Small intestine (tissue), 7 donors: ENCODE results near the gene ENAM. TPM values are rescaled to one million over a fixed set of nuclear protein-coding genes. Genes with fewer than 3 reads are reported as not detected.
"Not testable (repeated sequence)": the region's sequence is repeated elsewhere in the genome, so short reads cannot be mapped to it uniquely, and the experiment has no call there.

Experiments
- DNase-seq, 2 donors: peaks; one replicate each; pipeline versions ENCODE4 v3.0.0 to v3.0.0-alpha.2; 2013
- FAIRE-seq: peaks from 2 replicates; lab custom pipeline; 2012; peaks lifted over from hg19 to GRCh38; lab: Jason Lieb, UNC
- H3K27ac ChIP-seq, 3 donors: one replicate each; pipeline ENCODE4 v1.5.1; 2013; ENCODE audit warnings: low read length in 2 of 3, mild to moderate bottlenecking in 2 of 3, control low read depth in 1 of 3, inconsistent platforms in 1 of 3, low read depth in 1 of 3, moderate library complexity in 1 of 3
- H3K27me3 ChIP-seq, 3 donors: one replicate each; pipeline ENCODE4 v1.6.1; 2013; ENCODE audit warnings: low read length in 3 of 3, inconsistent platforms in 1 of 3; ENCODE audit not compliant: control insufficient read depth in 3 of 3, insufficient read depth in 3 of 3
- H3K36me3 ChIP-seq, 3 donors: one replicate each; pipeline ENCODE4 v1.6.1; 2013; ENCODE audit warnings: low read length in 3 of 3, inconsistent platforms in 1 of 3, low read depth in 1 of 3, mild to moderate bottlenecking in 1 of 3, moderate library complexity in 1 of 3; ENCODE audit not compliant: control insufficient read depth in 3 of 3, insufficient read depth in 2 of 3
- H3K4me1 ChIP-seq, 3 donors: one replicate each; pipeline ENCODE4 v1.6.1; 2013; ENCODE audit warnings: low read length in 2 of 3, inconsistent platforms in 1 of 3, low read depth in 1 of 3, mild to moderate bottlenecking in 1 of 3, moderate library complexity in 1 of 3; ENCODE audit not compliant: control insufficient read depth in 3 of 3, insufficient read depth in 2 of 3
- H3K4me3 ChIP-seq, 3 donors: one replicate each; pipeline ENCODE4 v1.5.1; 2013; ENCODE audit warnings: low read length in 3 of 3, control low read depth in 1 of 3, inconsistent platforms in 1 of 3, low read depth in 1 of 3, mild to moderate bottlenecking in 1 of 3, moderate library complexity in 1 of 3
- H3K9me3 ChIP-seq, 2 donors: one replicate each; pipeline ENCODE4 v1.6.1; 2013; ENCODE audit warnings: low read depth in 1 of 2, low read length in 1 of 2; ENCODE audit not compliant: control insufficient read depth in 2 of 2, insufficient read depth in 1 of 2
- WGBS, 3 donors: extraction: QIAGEN DNeasy Blood & Tissue Kit; methylation state at CpG; one replicate each; pipeline ENCODE4 v1.1.7; 2013; 5-methylcytosine and 5-hydroxymethylcytosine counted together
- polyA plus RNA-seq, 4 donors: library from polyadenylated mRNA; stranded (reverse) in 3 of 4; unstranded in 1 of 4; fragments of 200-250 nt in 3 of 4; fragments of 120-200 nt in 1 of 4; gene quantifications; one replicate each; pipeline versions ENCODE4 v1.2.1 to v1.2.3, GENCODE V29; 2013
- donor health status: healthy with polysubstance abuse.
- donor health status: control.
- donor health status: control.
- donor health status: Bipolar disorder and iron deficiency.
- donor health status: healthy.

Gene ENAM
- polyA plus RNA-seq, 4 donors, result under 0.01 to 4.5 (median 0.04) TPM; not detected in 1

DNA sequence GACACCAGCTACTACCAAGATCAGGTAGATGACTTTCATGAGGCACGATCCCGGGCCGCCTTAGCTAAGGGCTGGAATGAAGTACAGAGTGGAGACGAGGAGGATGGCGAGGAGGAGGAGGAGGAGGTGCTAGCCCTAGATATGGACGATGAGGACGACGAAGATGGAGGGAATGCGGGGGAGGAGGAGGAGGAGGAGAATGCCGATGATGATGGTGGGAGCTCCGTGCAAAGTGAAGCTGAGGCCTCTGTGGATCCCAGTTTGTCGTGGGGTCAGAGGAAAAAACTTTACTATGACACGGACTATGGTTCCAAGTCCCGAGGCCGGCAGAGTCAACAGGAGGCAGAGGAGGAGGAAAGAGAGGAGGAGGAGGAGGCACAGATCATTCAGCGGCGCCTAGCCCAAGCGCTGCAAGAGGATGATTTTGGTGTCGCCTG, 60.3 kb downstream of the ENAM start:
- peaks cover 0 to 11% (median 8%) of the 10 kb centered on the region in 3 donors for H3K4me1 ChIP-seq
- H3K27me3 ChIP-seq, result no peaks in the 10 kb centered on the region
- peaks cover 0 to 5% (median 0%) of the 10 kb centered on the region in 3 donors for H3K36me3 ChIP-seq
- H3K4me3 ChIP-seq, result peak overlapping the region; percentile 46 to 92 (median 89)
- H3K27ac ChIP-seq, result peak overlapping the region; percentile 93 to 98 (median 97)
- WGBS, 3 donors, result 1% methylated on average over 19 of the region's 19 CpGs
- no peak for FAIRE-seq
- no peaks in the 10 kb centered on the region for H3K9me3 ChIP-seq
- peak in 1 of 2 donors; percentile 48 for DNase-seq

DNA sequence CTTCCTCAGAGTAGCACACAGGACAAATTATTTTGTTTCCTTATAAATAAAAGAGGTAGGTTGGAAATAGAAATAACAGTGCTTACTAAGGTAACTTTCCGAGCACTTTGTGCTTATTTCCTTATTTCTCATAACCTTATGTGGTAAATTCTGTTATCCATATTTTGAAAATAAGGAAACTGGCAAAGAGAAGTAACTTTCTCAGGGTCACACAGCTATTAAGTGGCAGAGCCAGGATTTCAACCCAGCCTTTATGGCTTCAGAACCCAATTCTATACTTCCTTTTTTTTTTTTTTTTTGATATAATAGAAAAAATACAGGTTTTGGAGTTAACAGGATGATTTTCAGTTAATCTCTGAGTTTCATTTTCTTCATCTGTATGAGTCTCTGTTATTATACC, 63.1 kb downstream of the ENAM start:
- peaks cover 0 to 11% (median 8%) of the 10 kb centered on the region in 3 donors for H3K4me1 ChIP-seq
- no peak for DNase-seq
- no peaks in the 10 kb centered on the region for H3K27me3 ChIP-seq
- H3K36me3 ChIP-seq, result peaks cover 0 to 6% (median 0%) of the 10 kb centered on the region in 3 donors
- no peak for FAIRE-seq
- WGBS, 3 donors, result 61 to 70% (median 67%) methylated on average over 1 of the region's 1 CpG
- H3K9me3 ChIP-seq, result peaks cover 0 to 2% of the 10 kb centered on the region in 2 donors
- no peak overlapping the region for H3K27ac ChIP-seq
- H3K4me3 ChIP-seq, result no peak overlapping the region

DNA sequence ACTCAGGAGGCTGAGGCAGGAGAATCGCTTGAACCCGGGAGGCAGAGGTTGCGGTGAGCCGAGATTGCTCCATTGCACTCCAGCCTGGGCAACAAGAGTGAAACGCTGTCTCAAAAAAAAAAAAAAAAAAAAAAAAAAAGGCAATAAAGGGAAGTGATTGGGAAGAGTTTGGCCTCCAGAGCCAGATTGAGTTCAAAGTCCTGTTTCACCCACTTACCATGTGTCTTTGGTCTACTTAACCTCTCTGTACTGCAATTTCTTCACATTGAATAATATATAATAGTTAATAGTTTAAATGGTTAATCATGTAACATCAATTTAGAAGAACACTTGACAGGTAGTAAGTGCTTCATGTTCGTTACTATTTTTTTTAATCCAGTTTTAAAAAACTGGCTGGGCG, 66.1 kb downstream of the ENAM start:
- H3K27ac ChIP-seq, H3K4me1 ChIP-seq, FAIRE-seq, H3K4me3 ChIP-seq, H3K36me3 ChIP-seq, H3K27me3 ChIP-seq, H3K9me3 ChIP-seq: not testable (repeated sequence)
- DNase-seq, result peak; percentile 61 to 76
- WGBS, 3 donors, result 33 to 77% (median 41%) methylated on average over 7 of the region's 7 CpGs

Other genes with a start within 250 kb of the ENAM start
- not detected for gene SMR3B, start 245.6 kb upstream of the ENAM start, polyA plus RNA-seq
- gene OPRPN, start 230.8 kb upstream of the ENAM start, polyA plus RNA-seq, result not detected
- not detected for gene MUC7, start 156.5 kb upstream of the ENAM start, polyA plus RNA-seq
- not detected for gene AMTN, start 110.2 kb upstream of the ENAM start, polyA plus RNA-seq
- gene AMBN, start 36.5 kb upstream of the ENAM start, polyA plus RNA-seq, result not detected
- 1,000 to 10,000 TPM in 1 of 4 donors, 100 to 1,000 TPM in 1, 10 to 100 TPM in 1, under 1 TPM in 1; 0.90 to 2,753 (median 108) TPM for gene JCHAIN, start 37.8 kb downstream of the ENAM start, polyA plus RNA-seq
- gene UTP3, start 59.8 kb downstream of the ENAM start, polyA plus RNA-seq, result 10 to 100 TPM; 18.6 to 34.8 (median 23.5) TPM
- 10 to 100 TPM; 13.8 to 48.4 (median 18.2) TPM for gene RUFY3, start 93.2 kb downstream of the ENAM start, polyA plus RNA-seq
- 10 to 100 TPM; 41.1 to 69.1 (median 57.7) TPM for gene GRSF1, start 211.1 kb downstream of the ENAM start, polyA plus RNA-seq